Subcutaneous adipose tissue (tissue), 4 donors: Measurements from ENCODE around the gene PLCXD1. TPM values are rescaled to one million over a fixed set of nuclear protein-coding genes. Genes with fewer than 3 reads are reported as not detected.

Experiments
- total RNA-seq, 4 donors: library from RNA; depleted of rRNA; stranded (reverse); fragments of >200 nt; gene quantifications; one replicate each; pipeline ENCODE4 v1.1.0, GENCODE V29; 2016
- TF ChIP-seq, protein P1 (sequence below): fragments of 450-650 bp; IDR thresholded peaks from one replicate; pipeline ENCODE4 v1.5.1; 2016; ENCODE audit warnings: low read depth, mild to moderate bottlenecking, control low read depth, antibody characterized with exemption, moderate library complexity

Gene PLCXD1, protein sequence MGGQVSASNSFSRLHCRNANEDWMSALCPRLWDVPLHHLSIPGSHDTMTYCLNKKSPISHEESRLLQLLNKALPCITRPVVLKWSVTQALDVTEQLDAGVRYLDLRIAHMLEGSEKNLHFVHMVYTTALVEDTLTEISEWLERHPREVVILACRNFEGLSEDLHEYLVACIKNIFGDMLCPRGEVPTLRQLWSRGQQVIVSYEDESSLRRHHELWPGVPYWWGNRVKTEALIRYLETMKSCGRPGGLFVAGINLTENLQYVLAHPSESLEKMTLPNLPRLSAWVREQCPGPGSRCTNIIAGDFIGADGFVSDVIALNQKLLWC
- total RNA-seq: 10 to 100 TPM in 3 of 4 donors, 1 to 10 TPM in 1; 6.6 to 84.2 (median 11.3) TPM

DNA sequence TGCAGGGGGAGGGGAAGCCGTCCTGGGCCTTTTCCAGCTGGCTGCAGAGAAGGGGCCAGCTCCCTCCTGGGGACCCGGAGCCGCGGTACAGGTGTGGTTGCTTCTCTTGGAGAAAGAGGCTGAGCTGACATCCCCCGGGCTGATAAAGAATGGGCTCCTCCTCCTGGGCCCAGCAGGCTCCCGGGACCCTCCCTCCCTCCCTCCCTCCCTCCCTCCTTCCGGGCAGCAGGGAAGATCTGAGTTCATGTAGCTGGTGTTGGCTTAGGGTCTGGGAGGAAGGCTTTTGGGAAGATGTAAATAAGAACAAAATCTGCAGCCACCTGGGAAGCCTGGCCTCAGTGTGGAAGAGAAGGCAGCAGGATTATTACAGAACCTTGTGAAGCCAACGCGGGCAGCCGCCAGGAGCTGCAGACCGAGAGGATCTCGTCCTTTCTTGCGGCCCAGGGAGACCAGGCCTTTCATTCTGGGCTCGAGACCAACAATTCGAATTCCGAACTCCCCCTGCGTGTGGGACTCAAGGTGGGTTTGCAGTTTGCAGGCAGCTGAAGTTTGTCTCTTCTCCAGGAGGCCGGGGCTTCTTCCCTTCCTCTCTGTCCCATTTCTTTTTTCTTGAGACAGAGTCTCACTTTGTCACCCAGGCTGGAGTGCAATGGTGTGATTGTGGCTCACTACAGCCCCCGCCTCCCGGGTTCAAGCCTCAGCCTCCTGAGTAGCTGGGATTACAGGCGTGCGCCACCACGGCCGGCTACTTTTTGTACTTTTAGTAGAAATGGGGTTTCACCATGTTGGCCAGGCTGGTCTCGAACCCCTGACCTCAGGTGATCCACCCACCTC is at the start of gene PLCXD1:
TSS of gene PLCXD1 (plus strand) at position 216 of the 834 bp plus-strand sequence. CDS start 2,807 bp downstream, outside the sequence.
- TF ChIP-seq, protein P1, sequence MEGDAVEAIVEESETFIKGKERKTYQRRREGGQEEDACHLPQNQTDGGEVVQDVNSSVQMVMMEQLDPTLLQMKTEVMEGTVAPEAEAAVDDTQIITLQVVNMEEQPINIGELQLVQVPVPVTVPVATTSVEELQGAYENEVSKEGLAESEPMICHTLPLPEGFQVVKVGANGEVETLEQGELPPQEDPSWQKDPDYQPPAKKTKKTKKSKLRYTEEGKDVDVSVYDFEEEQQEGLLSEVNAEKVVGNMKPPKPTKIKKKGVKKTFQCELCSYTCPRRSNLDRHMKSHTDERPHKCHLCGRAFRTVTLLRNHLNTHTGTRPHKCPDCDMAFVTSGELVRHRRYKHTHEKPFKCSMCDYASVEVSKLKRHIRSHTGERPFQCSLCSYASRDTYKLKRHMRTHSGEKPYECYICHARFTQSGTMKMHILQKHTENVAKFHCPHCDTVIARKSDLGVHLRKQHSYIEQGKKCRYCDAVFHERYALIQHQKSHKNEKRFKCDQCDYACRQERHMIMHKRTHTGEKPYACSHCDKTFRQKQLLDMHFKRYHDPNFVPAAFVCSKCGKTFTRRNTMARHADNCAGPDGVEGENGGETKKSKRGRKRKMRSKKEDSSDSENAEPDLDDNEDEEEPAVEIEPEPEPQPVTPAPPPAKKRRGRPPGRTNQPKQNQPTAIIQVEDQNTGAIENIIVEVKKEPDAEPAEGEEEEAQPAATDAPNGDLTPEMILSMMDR: no peak

DNA sequence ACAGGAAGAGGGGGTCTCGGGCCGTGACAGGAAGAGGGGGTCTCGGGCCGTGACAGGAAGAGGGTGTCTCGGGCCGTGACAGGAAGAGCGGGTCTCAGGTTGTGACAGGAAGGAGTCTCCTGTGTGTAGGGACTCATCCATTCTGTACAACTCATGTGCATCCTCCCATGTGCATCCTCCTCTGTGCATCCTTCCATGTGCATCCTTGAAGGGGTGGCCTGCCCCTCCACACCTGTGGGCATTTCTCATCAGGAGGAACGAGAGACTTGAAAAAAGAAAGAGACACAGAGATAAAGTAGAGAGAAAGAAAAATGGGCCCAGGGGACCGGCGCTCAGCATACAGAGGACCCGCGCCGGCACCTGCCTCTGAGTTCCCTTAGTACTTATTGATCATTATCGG is 30.2 kb upstream of the PLCXD1 start:
- TF ChIP-seq, protein P1: no peak

DNA sequence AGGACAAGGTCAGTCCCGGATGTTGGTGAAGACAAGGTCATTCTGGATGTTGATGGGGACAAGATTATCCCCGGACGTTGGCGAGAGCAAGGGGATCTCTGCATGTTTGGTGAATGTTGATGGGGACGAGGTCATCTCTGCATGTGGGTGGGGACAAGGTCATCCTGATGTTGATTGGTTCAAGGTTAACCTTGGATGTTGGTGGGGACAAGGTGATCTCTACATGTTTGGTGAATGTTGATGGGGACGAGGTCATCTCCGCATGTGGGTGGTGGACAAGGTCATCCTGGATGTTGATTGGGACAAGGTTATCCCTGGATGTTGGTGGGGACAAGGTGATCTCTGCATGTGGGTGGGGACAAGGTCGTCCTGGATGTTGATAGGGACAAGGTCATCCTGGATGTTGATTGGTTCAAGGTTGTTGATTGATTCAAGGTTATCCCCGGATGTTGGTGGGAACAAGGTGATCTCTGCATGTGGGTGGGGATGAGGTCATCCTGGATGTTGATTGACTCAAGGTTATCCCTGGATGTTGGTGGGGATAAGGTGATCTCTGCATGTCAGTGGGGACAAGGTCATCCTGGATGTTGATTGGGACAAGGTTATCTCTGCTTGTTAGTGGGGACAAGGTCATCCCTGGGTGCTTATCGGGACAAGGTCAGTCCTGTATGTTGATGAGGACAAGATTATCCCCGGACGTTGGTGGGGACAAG is 28.8 kb upstream of the PLCXD1 start:
- TF ChIP-seq, protein P1: no peak

DNA sequence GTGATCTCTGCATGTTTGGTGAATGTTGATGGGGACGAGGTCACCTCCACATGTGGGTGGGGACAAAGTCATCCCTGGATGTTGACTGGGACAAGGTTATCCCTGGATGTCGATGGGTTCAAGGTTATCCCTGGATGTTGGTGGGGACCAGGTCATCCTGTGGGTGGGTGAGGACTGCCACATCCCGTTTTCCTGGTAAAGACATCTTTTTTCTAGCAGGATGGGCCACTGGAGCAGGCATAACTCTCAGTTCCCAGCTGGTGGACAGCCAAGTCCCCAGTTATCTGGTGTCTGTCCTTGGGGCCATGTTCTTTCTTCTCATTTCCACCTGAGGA is 28.3 kb upstream of the PLCXD1 start:
- TF ChIP-seq, protein P1: no peak

DNA sequence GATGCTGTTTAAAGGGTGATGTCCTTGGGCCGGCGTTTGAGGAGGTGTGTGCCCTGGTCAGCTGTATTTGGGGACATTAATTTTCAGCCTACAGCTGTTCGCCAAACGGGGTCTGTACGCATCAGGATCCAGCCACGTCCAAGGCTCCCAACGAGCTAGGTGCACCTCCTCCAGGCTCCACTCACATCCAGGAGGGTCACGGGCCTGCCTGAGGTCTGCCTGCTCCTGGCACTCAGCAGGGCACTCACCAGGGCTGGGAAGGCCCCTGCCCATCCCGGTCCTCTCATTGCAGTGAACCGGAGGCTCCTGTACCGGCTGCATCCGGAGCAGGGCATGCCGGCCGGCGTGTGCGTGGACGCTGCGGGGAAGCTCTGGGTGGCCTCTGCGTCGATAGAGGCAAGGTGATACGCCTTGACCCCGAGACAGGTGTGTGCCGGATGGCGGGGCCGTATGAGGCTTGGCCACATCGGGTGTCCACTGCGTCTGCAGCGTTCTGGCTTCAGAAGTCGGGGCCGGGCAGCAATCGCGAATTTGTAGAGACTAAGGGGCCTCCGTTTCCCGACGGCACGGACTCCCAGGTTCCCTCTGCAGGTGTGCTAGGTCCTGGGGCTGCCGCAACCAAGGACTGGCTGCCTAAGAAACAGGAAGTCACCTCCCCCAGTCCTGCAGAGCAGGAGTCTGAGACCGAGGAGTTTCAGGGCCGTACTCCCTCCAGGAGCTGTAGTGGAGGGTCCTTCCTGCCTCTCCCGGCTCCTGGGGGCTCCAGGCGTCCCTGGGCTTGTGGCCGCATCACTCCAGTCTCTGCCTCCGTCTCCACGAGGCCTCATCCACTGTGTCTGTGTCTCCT is 27.5 kb upstream of the PLCXD1 start:
- TF ChIP-seq, protein P1: no peak

DNA sequence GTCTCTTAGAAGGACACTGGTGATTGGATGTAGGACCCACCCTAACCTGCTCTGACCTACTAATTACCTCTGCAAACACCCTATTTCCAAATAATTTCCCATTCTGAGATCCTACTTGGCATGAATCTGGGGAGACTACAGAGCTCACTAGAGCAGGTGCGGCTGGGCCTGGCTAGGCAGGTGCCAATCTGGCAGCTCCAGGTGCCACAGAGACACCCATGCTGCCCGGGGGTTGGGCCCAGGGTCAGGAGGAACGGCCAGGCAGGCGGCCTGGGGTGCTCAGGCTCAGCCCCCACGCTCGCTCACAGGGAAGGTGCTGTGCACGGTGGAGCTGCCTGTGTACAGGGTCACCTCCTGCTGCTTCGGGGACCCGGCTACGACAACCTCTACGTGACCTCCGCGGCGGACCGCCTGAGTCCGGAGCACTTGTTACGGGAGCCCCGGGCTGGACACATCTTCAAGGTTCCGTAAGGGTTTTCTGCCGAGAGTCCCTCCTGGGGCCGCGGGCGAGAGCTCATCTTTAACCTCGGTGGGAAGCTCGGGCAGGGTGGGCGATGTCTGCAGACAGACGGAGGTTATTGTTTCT is 26.5 kb upstream of the PLCXD1 start:
- TF ChIP-seq, protein P1: no peak
